Activated CD8-positive, alpha-beta memory T cell treated with anti-CD3 and anti-CD28 coated beads, Interleukin-2, amount 50 U/mL, for 1 hour (primary cell): ENCODE data around the gene EHBP1.
"Not testable (repeated sequence)": the region's sequence is repeated elsewhere in the genome, so short reads cannot be mapped to it uniquely, and the experiment has no call there.

Source experiments
- DNase-seq: peaks from one replicate; pipeline ENCODE4 v3.0.0-alpha.2; 2020; ENCODE audit errors: extremely low read depth

The EHBP1 gene

DNA sequence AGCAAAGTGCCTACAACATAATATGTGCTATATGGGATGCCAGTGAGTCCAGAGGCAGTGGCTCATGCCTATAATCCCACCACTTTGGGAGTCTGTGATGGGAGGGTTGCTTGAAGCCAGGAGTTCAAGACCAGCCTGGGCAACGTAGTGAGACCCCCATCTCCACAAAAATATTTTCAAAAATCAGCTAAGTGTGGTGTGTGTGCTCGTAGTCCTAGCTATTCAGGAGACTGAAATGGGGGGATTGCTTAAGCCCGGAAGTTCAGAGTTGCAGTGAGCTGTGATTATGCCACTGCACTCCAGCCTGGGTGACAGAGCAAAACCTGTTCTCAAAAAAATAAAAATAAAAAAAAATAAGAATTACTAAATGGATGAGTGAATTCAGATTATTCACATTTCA is 368.5 kb downstream of the EHBP1 start:
- DNase-seq, result no peak

DNA sequence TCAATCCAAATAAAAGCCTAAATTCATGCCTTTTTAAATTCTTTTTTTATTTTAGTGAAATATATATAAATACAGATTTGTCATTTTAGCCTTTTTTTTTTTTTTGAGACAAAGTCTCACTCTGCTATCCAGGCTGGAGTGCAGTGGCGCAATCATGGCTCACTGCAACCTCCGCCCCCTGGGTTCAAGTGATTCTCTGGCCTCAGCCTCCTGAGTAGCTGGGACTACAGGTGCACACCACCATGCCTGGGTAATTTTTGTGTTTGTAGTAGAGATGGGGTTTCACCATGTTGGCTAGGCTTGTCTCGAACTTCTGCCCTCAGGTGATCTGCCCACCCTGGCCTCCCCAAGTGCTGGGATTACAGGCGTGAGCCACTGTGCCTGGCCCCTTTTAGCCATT is 368.9 kb downstream of the EHBP1 start:
- not testable (repeated sequence) for DNase-seq

DNA sequence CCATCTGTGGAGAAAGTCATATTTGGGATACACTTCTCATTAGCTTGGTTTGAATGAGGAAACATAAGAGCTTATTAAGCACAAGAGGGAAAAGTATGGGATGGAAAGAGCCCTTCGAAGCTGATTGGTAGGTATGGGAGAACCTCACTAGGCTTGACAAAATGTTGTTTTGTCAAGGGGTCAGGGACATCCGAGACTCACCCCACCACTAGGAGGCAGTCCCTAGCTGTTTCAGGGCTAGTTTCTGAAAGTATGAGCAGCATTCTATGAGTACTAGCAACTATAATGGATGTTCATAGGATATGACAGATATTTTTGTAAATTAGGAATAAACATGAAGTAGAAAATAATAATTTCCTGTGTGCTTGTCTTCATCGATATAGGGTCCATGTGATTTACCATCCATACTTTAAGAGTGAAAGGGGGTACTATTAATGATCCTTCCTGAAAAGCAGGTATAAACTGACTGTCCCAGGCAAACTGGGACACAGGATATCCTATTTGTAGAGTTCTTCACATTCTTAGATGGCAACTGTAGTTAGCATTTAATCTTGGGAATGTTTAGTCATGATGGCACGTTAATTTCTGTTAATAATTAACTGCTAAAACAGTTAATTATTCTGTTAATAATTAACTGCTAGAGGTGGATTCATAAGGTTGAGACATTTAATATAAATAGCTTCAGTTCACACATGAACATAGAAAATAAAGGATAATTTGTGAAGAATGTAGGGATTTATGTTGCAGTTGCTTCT is 373.5 kb downstream of the EHBP1 start:
- no peak for DNase-seq

DNA sequence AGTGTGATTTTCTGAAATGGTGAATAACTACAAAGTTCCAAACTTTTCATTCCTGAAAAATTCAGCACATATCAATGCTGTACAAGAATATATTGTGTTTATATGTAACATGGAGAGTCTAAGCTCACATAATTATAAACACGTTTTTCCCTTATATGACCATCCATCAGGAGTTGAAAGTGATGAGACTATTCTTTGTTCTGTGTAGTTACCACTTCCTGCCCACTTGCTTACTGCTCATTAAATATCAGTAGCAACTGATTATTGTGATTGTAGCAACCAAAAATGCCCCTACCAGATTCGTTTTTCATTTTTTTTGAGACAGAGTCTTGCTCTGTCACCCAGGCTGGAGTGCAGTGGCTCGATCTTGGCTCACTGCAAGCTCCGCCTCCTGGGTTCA is 375.9 kb downstream of the EHBP1 start:
- no peak for DNase-seq

DNA sequence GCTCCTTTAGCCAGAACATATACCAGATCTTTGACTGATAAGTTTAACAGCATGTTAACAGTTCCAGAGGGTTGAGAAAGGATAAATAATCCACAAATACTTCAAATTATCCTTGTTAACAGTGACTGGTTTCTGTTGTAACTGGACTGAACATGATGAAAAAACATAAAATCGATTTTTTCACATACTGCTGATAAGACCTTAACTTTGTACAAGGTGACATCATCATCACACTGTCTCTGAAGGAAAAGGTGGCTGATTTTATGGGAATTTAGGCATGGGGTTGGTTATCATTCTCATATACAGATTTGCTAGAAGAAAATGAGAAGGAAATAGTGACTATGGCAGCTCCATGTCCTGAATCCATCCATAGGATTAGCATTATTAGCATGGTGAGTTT is 381.2 kb downstream of the EHBP1 start:
- no peak for DNase-seq

DNA sequence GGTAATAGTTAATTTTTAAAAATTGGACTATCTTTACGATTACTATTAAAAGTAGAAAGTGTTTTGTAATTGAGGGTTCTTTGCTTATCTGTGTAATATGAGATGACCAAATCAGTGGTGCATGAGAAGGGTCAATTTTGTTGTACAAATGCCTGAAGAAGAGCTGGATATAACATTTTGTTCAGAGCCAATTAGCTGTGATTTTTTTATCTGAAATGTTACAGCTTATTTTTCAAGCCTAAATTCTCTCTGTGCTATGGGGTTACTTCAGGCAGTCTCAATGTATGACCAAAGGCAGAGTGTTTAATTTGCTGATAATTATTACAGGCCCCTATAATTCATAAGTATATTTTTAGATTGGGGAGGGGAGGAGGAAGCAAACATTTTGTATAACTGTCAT is 386.9 kb downstream of the EHBP1 start:
- DNase-seq, result no peak

DNA sequence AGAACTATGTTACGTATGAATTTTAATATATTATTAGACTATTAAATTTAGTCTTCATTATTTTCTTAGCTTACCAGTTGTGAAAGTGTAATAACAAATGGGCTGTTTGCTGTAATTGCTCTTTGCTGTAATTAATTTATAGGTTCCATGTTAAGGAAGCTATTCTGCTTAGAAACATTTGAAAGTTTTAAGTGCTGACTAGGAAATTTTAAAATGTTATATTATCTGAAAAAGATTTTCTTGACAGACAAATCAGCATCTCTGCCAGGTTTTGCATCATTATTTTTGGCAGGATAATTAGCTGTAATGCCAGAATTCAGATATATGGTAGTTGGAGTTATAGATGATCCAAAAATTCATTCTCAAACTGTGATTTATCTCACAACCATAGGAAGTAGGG is 387.3 kb downstream of the EHBP1 start:
- no peak for DNase-seq

DNA sequence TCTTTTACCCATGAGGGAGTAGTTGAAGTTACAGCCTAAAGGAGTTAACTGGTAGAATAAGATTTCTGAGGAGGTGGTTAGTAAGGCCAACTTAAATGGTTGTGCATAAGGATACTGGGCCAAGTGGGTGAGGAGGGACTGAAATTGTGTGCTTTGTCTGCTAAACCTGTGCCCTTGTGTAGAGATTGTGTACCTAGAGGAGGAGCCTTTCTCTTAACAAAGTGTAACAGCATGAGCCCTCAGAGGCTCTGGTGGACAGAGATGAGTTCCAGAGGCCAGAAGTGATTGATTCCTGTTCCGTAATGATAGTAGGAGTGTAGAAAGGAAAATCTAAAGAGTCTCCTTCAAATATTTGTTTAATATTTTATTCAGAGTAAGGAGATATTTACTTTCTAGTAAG is 388.0 kb downstream of the EHBP1 start:
- no peak for DNase-seq
